ENCODE results near the gene PCYT2.

Gene PCYT2

GRCh38 chr17:81906476-81907218 lies 4.6 kb downstream of the PCYT2 start:
- peaks cover 9% of the 10 kb centered on the region for H3K4me1 ChIP-seq (ENCODE audit: control insufficient read depth, low read depth, low read length)
- H3K9ac ChIP-seq (ENCODE audit: low read length), result no peak overlapping the region
- H3K9me3 ChIP-seq (ENCODE audit: control insufficient read depth, low read depth, low read length), result no peaks in the 10 kb centered on the region
- H3K27ac ChIP-seq (ENCODE audit: low read length), result no peak overlapping the region
- peaks cover 26% of the 10 kb centered on the region for H3K27me3 ChIP-seq (ENCODE audit: control insufficient read depth, insufficient read depth, low read length)
- no peak overlapping the region for H3K4me3 ChIP-seq (ENCODE audit: low read length)
- H3K36me3 ChIP-seq (ENCODE audit: control insufficient read depth, low read depth, low read length), result no peaks in the 10 kb centered on the region

DNA sequence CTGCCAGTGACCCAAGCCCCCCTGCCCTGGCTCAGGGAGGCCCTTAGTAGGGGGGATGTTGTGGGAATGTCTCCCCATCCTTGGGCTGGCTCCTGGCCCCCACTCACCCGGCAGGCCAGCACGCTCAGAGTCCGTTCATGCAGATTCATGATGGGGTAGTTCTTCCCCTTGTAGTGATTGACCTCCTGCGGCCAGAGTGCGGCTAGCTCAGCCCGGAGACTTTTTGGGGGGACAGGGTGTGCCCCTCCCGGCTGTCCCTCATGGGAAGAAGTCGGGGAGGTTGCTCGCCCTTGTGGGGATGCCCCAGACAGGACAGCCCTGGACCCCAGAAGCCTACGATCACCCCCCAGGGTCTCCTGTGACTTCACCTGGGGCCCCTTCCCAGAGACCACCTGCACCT lies 5.2 kb downstream of the PCYT2 start:
- Histone ChIP-seq H3K27me3 (ENCODE audit: control insufficient read depth, insufficient read depth, low read length) (peaks cover 32% of the 10 kb centered on the region), H3K4me3 (ENCODE audit: low read length) (no peak overlapping the region), H3K36me3 (ENCODE audit: control insufficient read depth, low read depth, low read length) (no peaks in the 10 kb centered on the region), H3K9me3 (ENCODE audit: control insufficient read depth, low read depth, low read length) (no peaks in the 10 kb centered on the region), H3K27ac (ENCODE audit: low read length) (no peak overlapping the region), H3K9ac (ENCODE audit: low read length) (no peak overlapping the region), H3K4me1 (ENCODE audit: control insufficient read depth, low read depth, low read length) (peaks cover 9% of the 10 kb centered on the region)

- no peak overlapping the region for H3K27ac ChIP-seq (ENCODE audit: low read length)
- no peak overlapping the region for H3K9ac ChIP-seq (ENCODE audit: low read length)
- peaks cover 7% of the 10 kb centered on the region for H3K4me1 ChIP-seq (ENCODE audit: control insufficient read depth, low read depth, low read length)
- H3K9me3 ChIP-seq (ENCODE audit: control insufficient read depth, low read depth, low read length), result no peaks in the 10 kb centered on the region
- H3K27me3 ChIP-seq (ENCODE audit: control insufficient read depth, insufficient read depth, low read length), result peaks cover 34% of the 10 kb centered on the region
- H3K36me3 ChIP-seq (ENCODE audit: control insufficient read depth, low read depth, low read length), result no peaks in the 10 kb centered on the region
- H3K4me3 ChIP-seq (ENCODE audit: low read length), result no peak overlapping the region
Measured at GRCh38 chr17:81905424-81905875, 5.7 kb downstream of the PCYT2 start.

- H3K36me3 ChIP-seq (ENCODE audit: control insufficient read depth, low read depth, low read length), result no peaks in the 10 kb centered on the region
- H3K9me3 ChIP-seq (ENCODE audit: control insufficient read depth, low read depth, low read length), result no peaks in the 10 kb centered on the region
- no peak overlapping the region for H3K9ac ChIP-seq (ENCODE audit: low read length)
- no peak overlapping the region for H3K27ac ChIP-seq (ENCODE audit: low read length)
- H3K27me3 ChIP-seq (ENCODE audit: control insufficient read depth, insufficient read depth, low read length), result peaks cover 28% of the 10 kb centered on the region
- H3K4me1 ChIP-seq (ENCODE audit: control insufficient read depth, low read depth, low read length), result peaks cover under 1% of the 10 kb centered on the region
- H3K4me3 ChIP-seq (ENCODE audit: low read length), result no peak overlapping the region
Measured at GRCh38 chr17:81904600-81905423, 6.4 kb downstream of the PCYT2 start.

DNA sequence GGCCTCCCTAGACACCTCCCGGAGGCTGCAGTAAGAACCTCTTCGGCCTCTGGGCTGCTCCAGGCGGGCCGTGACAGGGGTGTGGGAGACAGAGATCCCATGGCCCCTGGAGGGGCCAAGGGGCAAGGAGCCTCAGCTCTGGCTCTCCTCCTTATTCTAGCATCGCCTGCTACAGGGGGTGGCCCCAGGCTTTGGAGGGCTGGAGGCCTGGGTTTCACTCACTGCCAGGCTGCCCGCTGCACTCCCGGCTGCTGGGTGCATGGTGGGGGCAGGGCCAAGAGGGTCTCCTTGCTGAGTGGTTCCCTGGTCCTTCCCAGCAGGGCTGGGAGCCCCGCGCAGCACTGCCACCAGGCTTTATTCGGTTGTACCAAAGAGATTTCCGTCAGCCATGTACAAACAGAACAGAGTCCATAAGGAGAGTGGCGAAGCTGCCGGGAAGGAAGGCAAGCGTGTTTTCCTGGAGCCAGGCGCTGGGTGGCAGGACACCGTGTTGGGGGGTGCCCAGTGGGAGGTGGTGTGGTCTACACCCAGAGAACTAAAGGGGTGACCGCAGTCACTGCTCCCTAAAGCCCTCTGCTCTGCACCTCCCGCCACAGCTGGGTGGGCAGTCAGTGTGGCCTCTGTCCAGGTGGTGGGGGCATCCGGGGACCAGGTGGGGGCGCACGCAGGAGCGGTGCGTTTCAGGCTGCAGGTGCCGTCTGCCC lies 7.2 kb downstream of the PCYT2 start:
- H3K27ac ChIP-seq (ENCODE audit: low read length), result no peak overlapping the region
- H3K4me1 ChIP-seq (ENCODE audit: control insufficient read depth, low read depth, low read length), result no peaks in the 10 kb centered on the region
- no peaks in the 10 kb centered on the region for H3K9me3 ChIP-seq (ENCODE audit: control insufficient read depth, low read depth, low read length)
- H3K27me3 ChIP-seq (ENCODE audit: control insufficient read depth, insufficient read depth, low read length), result peaks cover 25% of the 10 kb centered on the region
- peaks cover 3% of the 10 kb centered on the region for H3K36me3 ChIP-seq (ENCODE audit: control insufficient read depth, low read depth, low read length)
- no peak overlapping the region for H3K4me3 ChIP-seq (ENCODE audit: low read length)
- no peak overlapping the region for H3K9ac ChIP-seq (ENCODE audit: low read length)

GRCh38 chr17:81903415-81903831 lies 7.8 kb downstream of the PCYT2 start:
- Histone ChIP-seq H3K4me1 (ENCODE audit: control insufficient read depth, low read depth, low read length) (no peaks in the 10 kb centered on the region), H3K9me3 (ENCODE audit: control insufficient read depth, low read depth, low read length) (no peaks in the 10 kb centered on the region), H3K27me3 (ENCODE audit: control insufficient read depth, insufficient read depth, low read length) (peaks cover 25% of the 10 kb centered on the region), H3K36me3 (ENCODE audit: control insufficient read depth, low read depth, low read length) (peaks cover 9% of the 10 kb centered on the region), H3K27ac (ENCODE audit: low read length) (no peak overlapping the region), H3K4me3 (ENCODE audit: low read length) (no peak overlapping the region), H3K9ac (ENCODE audit: low read length) (no peak overlapping the region)

DNA sequence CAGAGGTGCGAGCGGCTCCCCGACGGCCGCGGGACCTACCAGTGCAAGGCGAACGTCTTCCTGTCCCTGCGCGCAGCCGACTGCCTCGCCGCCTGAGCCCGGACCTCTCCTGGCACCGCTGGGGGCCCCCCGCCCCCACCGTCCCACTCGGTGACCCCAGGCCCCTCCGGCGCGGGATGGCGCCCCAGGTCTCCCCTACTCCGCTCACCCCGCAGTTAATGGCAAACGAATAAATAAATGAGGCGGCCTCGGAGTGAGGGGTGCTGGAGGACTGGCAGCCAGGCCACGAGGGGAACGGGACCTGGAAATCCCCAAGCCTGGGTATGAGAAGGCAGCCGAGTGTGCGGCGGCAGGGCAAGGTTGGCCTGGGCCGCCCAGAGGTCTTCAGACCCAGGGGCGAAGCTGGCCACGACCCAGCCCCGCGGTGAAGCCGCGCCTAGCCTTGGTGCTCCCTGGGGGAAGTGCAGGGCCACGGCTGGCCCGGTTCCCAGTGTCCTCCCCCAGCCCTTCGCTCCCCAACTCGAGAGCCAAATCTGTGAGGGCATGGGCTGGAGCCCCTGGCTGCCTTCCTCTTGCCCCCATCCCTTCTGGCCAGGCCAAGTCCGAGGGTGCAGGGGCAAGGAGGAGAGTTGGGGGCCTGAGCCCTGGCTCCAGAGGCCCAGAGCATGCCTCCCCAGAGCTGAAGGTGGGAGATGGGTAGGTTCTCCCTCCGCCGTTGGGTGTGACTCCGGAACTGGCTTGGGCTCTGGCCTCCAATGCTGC lies 8.4 kb downstream of the PCYT2 start:
- Histone ChIP-seq H3K27me3 (ENCODE audit: control insufficient read depth, insufficient read depth, low read length) (peaks cover 25% of the 10 kb centered on the region), H3K36me3 (ENCODE audit: control insufficient read depth, low read depth, low read length) (peaks cover 15% of the 10 kb centered on the region), H3K9ac (ENCODE audit: low read length) (no peak overlapping the region), H3K4me3 (ENCODE audit: low read length) (peak overlapping the region; percentile 30), H3K4me1 (ENCODE audit: control insufficient read depth, low read depth, low read length) (no peaks in the 10 kb centered on the region), H3K27ac (ENCODE audit: low read length) (no peak overlapping the region), H3K9me3 (ENCODE audit: control insufficient read depth, low read depth, low read length) (no peaks in the 10 kb centered on the region)

- H3K4me3 ChIP-seq (ENCODE audit: low read length), result peak within 1 kb of the TSS; percentile 30
- peaks cover 25% of the 10 kb centered on the region for H3K27me3 ChIP-seq (ENCODE audit: control insufficient read depth, insufficient read depth, low read length)
- no peaks in the 10 kb centered on the region for H3K9me3 ChIP-seq (ENCODE audit: control insufficient read depth, low read depth, low read length)
- H3K36me3 ChIP-seq (ENCODE audit: control insufficient read depth, low read depth, low read length), result peaks cover 20% of the 10 kb centered on the region
- H3K27ac ChIP-seq (ENCODE audit: low read length), result no peak within 1 kb of the TSS
- no peaks in the 10 kb centered on the region for H3K4me1 ChIP-seq (ENCODE audit: control insufficient read depth, low read depth, low read length)
- H3K9ac ChIP-seq (ENCODE audit: low read length), result no peak within 1 kb of the TSS
Measured at GRCh38 chr17:81902023-81902652, 9.1 kb downstream of the PCYT2 start, which contains the start of gene NPB. Gene NPB, plus strand, starts transcription at chr17:81902238. Its CDS starts 40 bp downstream, at chr17:81902278.

DNA sequence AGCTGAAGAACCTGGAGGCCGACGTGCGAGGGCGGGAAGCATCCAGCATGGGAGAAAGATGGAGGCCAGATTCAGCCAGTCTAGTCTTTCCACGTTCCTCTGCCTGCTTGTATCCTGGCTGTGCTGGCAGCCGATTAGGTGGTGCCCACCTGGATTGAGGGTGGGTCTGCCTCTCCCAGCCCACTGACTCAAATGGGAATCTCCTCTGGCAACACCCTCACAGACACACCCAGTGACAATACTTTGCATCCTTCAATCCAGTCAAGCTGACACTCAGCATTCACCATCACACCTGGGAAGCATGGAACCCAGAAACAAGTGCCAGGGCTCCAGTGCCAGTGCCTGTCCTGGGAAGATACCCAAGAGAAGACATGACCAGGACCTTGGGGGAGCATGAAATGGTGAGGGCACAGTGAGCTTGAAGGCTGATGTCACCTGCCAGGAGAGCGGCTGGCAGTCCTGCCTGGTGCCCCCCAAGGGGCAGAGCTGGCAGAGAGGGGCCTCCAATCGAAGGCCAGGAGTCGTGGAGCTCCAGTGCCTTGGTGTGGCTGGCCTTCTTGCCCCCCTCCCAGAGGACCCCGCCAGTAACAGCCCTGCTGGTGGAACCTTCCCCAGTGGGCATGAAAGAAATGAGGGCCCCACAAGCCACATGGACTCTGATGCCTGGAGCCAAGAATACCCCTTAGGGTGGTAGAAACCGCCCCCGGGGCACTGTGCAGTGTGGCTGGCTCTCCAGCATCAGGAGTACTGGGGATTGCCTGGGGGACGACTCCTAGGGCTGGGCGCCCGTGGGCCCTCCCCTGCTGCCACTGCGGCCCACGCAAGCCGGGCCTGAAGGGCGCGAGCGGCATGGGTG lies 9.8 kb downstream of the PCYT2 start:
- no peaks in the 10 kb centered on the region for H3K9me3 ChIP-seq (ENCODE audit: control insufficient read depth, low read depth, low read length)
- peak overlapping the region; percentile 1 for H3K4me3 ChIP-seq (ENCODE audit: low read length)
- no peak overlapping the region for H3K9ac ChIP-seq (ENCODE audit: low read length)
- peaks cover 25% of the 10 kb centered on the region for H3K27me3 ChIP-seq (ENCODE audit: control insufficient read depth, insufficient read depth, low read length)
- peaks cover 23% of the 10 kb centered on the region for H3K36me3 ChIP-seq (ENCODE audit: control insufficient read depth, low read depth, low read length)
- H3K4me1 ChIP-seq (ENCODE audit: control insufficient read depth, low read depth, low read length), result no peaks in the 10 kb centered on the region
- no peak overlapping the region for H3K27ac ChIP-seq (ENCODE audit: low read length)

GRCh38 chr17:81900181-81900820 lies 10.9 kb downstream of the PCYT2 start:
- H3K36me3 ChIP-seq (ENCODE audit: control insufficient read depth, low read depth, low read length), result peaks cover 24% of the 10 kb centered on the region
- no peaks in the 10 kb centered on the region for H3K9me3 ChIP-seq (ENCODE audit: control insufficient read depth, low read depth, low read length)
- no peak overlapping the region for H3K9ac ChIP-seq (ENCODE audit: low read length)
- H3K4me3 ChIP-seq (ENCODE audit: low read length), result no peak overlapping the region
- no peak overlapping the region for H3K27ac ChIP-seq (ENCODE audit: low read length)
- peaks cover 25% of the 10 kb centered on the region for H3K27me3 ChIP-seq (ENCODE audit: control insufficient read depth, insufficient read depth, low read length)
- H3K4me1 ChIP-seq (ENCODE audit: control insufficient read depth, low read depth, low read length), result no peaks in the 10 kb centered on the region
